ENCODE measurements around the gene IP6K1.
A peak's percentile ranks its signal among the peaks of the same experiment; 100 is the strongest.
"Not testable (repeated sequence)": the region's sequence is repeated elsewhere in the genome, so short reads cannot be mapped to it uniquely, and the experiment has no call there.

The IP6K1 gene

GRCh38 chr3:49691481-49691880 lies 94.9 kb downstream of the IP6K1 start:
- DNase-seq; H3K79me2 ChIP-seq (ENCODE audit: control insufficient read depth, insufficient read depth, low read length); H3K18ac ChIP-seq (ENCODE audit: low read length); H3K4me2 ChIP-seq (ENCODE audit: low read length); H2AK5ac ChIP-seq (ENCODE audit: low read length); H3K79me1 ChIP-seq (ENCODE audit: low read length); H3K27ac ChIP-seq (ENCODE audit: low read depth, low read length); H2BK5ac ChIP-seq (ENCODE audit: low read length); H3K4ac ChIP-seq (ENCODE audit: low read depth, low read length); H3K4me3 ChIP-seq (ENCODE audit: low read length); H4K8ac ChIP-seq (ENCODE audit: low read depth, low read length); H2BK15ac ChIP-seq (replicated peaks; ENCODE audit: low read depth); H3K56ac ChIP-seq (ENCODE audit: low read length); H4K5ac ChIP-seq (ENCODE audit: low read length); H3K9ac ChIP-seq (ENCODE audit: low read length); H3K4me1 ChIP-seq (ENCODE audit: control insufficient read depth, low read depth, low read length); H3K27me3 ChIP-seq (ENCODE audit: insufficient read depth, low read length, poor library complexity); H2BK120ac ChIP-seq (ENCODE audit: low read depth, low read length); H3K36me3 ChIP-seq (ENCODE audit: control insufficient read depth, insufficient read depth, low read length); H3K23ac ChIP-seq (ENCODE audit: low read length): not testable (repeated sequence)
- WGBS (ENCODE audit: extremely low coverage, insufficient coverage, low lambda C conversion rate), result no CpG with 5 or more reads among the region's 3 CpGs

- H3K27ac ChIP-seq (ENCODE audit: low read depth, low read length); H4K5ac ChIP-seq (ENCODE audit: low read length); H4K8ac ChIP-seq (ENCODE audit: low read depth, low read length); H3K4me1 ChIP-seq (ENCODE audit: control insufficient read depth, low read depth, low read length); H3K4me3 ChIP-seq (ENCODE audit: low read length); H3K4ac ChIP-seq (ENCODE audit: low read depth, low read length); H3K4me2 ChIP-seq (ENCODE audit: low read length); H3K9ac ChIP-seq (ENCODE audit: low read length); H3K18ac ChIP-seq (ENCODE audit: low read length); H3K23ac ChIP-seq (ENCODE audit: low read length); H3K79me2 ChIP-seq (ENCODE audit: control insufficient read depth, insufficient read depth, low read length); H3K56ac ChIP-seq (ENCODE audit: low read length); H3K27me3 ChIP-seq (ENCODE audit: insufficient read depth, low read length, poor library complexity); H2AK5ac ChIP-seq (ENCODE audit: low read length); H2BK120ac ChIP-seq (ENCODE audit: low read depth, low read length); H3K79me1 ChIP-seq (ENCODE audit: low read length); H2BK5ac ChIP-seq (ENCODE audit: low read length); H3K36me3 ChIP-seq (ENCODE audit: control insufficient read depth, insufficient read depth, low read length); DNase-seq; H2BK15ac ChIP-seq (replicated peaks; ENCODE audit: low read depth): not testable (repeated sequence)
- WGBS (ENCODE audit: extremely low coverage, insufficient coverage, low lambda C conversion rate), result no CpG with 5 or more reads among the region's 3 CpGs
Measured at GRCh38 chr3:49690856-49691255, 95.5 kb downstream of the IP6K1 start.

GRCh38 chr3:49689908-49690624 lies 96.3 kb downstream of the IP6K1 start:
- H3K36me3 ChIP-seq (ENCODE audit: control insufficient read depth, insufficient read depth, low read length); H3K4me1 ChIP-seq (ENCODE audit: control insufficient read depth, low read depth, low read length); H2BK15ac ChIP-seq (replicated peaks; ENCODE audit: low read depth); H3K23ac ChIP-seq (ENCODE audit: low read length); H3K18ac ChIP-seq (ENCODE audit: low read length); H2BK5ac ChIP-seq (ENCODE audit: low read length); H2BK120ac ChIP-seq (ENCODE audit: low read depth, low read length); H4K5ac ChIP-seq (ENCODE audit: low read length); H4K8ac ChIP-seq (ENCODE audit: low read depth, low read length); H2AK5ac ChIP-seq (ENCODE audit: low read length); H3K27ac ChIP-seq (ENCODE audit: low read depth, low read length); DNase-seq; H3K79me1 ChIP-seq (ENCODE audit: low read length); H3K79me2 ChIP-seq (ENCODE audit: control insufficient read depth, insufficient read depth, low read length); H3K27me3 ChIP-seq (ENCODE audit: insufficient read depth, low read length, poor library complexity): not testable (repeated sequence)
- Histone ChIP-seq H3K4me3 (ENCODE audit: low read length) (peak overlapping the region; percentile 75), H3K9ac (ENCODE audit: low read length) (peak overlapping the region; percentile 91), H3K4ac (ENCODE audit: low read depth, low read length) (peak overlapping the region; percentile 17), H3K4me2 (ENCODE audit: low read length) (peak overlapping the region; percentile 27), H3K56ac (ENCODE audit: low read length) (peak overlapping the region; percentile 98)
- WGBS (ENCODE audit: extremely low coverage, insufficient coverage, low lambda C conversion rate), result no CpG with 5 or more reads among the region's 16 CpGs

- Histone ChIP-seq H3K79me1 (ENCODE audit: low read length) (no peaks in the 10 kb centered on the region), H3K9ac (ENCODE audit: low read length) (peak within 1 kb of the TSS; percentile 91), H2AK5ac (ENCODE audit: low read length) (no peak within 1 kb of the TSS), H3K27ac (ENCODE audit: low read depth, low read length) (no peak within 1 kb of the TSS), H3K27me3 (ENCODE audit: insufficient read depth, low read length, poor library complexity) (no peaks in the 10 kb centered on the region), H4K5ac (ENCODE audit: low read length) (no peak within 1 kb of the TSS), H2BK5ac (ENCODE audit: low read length) (no peak within 1 kb of the TSS), H3K18ac (ENCODE audit: low read length) (no peak within 1 kb of the TSS), H3K4me3 (ENCODE audit: low read length) (peak within 1 kb of the TSS; percentile 75), H3K23ac (ENCODE audit: low read length) (no peak within 1 kb of the TSS), H3K4ac (ENCODE audit: low read depth, low read length) (peak within 1 kb of the TSS; percentile 17), H4K8ac (ENCODE audit: low read depth, low read length) (no peak within 1 kb of the TSS), H3K4me1 (ENCODE audit: control insufficient read depth, low read depth, low read length) (no peaks in the 10 kb centered on the region), H3K56ac (ENCODE audit: low read length) (peak within 1 kb of the TSS; percentile 98), H2BK120ac (ENCODE audit: low read depth, low read length) (no peak within 1 kb of the TSS), H3K36me3 (ENCODE audit: control insufficient read depth, insufficient read depth, low read length) (no peaks in the 10 kb centered on the region), H3K79me2 (ENCODE audit: control insufficient read depth, insufficient read depth, low read length) (no peaks in the 10 kb centered on the region), H3K4me2 (ENCODE audit: low read length) (peak within 1 kb of the TSS; percentile 27), H2BK15ac (replicated peaks; ENCODE audit: low read depth) (no peak within 1 kb of the TSS)
- WGBS (ENCODE audit: extremely low coverage, insufficient coverage, low lambda C conversion rate), result no CpG with 5 or more reads among the region's 66 CpGs
- peak; percentile 97 for DNase-seq
Measured at GRCh38 chr3:49689046-49689907, 97.1 kb downstream of the IP6K1 start, which contains the start of the genes MST1 and RNF123. MST1 (minus strand) TSS chr3:49689474; CDS start chr3:49688691, 783 bp downstream. RNF123 (plus strand) TSS chr3:49689557; CDS start chr3:49691166, 1,609 bp downstream.

- not testable (repeated sequence) for H3K18ac ChIP-seq (ENCODE audit: low read length); H4K8ac ChIP-seq (ENCODE audit: low read depth, low read length); H2BK15ac ChIP-seq (replicated peaks; ENCODE audit: low read depth); H3K23ac ChIP-seq (ENCODE audit: low read length); H3K4ac ChIP-seq (ENCODE audit: low read depth, low read length); H3K4me1 ChIP-seq (ENCODE audit: control insufficient read depth, low read depth, low read length); H3K9ac ChIP-seq (ENCODE audit: low read length); H3K79me1 ChIP-seq (ENCODE audit: low read length); H3K27ac ChIP-seq (ENCODE audit: low read depth, low read length); H2BK5ac ChIP-seq (ENCODE audit: low read length); H2BK120ac ChIP-seq (ENCODE audit: low read depth, low read length); H3K36me3 ChIP-seq (ENCODE audit: control insufficient read depth, insufficient read depth, low read length); H2AK5ac ChIP-seq (ENCODE audit: low read length); H3K27me3 ChIP-seq (ENCODE audit: insufficient read depth, low read length, poor library complexity); H3K79me2 ChIP-seq (ENCODE audit: control insufficient read depth, insufficient read depth, low read length); H3K4me3 ChIP-seq (ENCODE audit: low read length); H4K5ac ChIP-seq (ENCODE audit: low read length); DNase-seq; H3K4me2 ChIP-seq (ENCODE audit: low read length)
- WGBS (ENCODE audit: extremely low coverage, insufficient coverage, low lambda C conversion rate), result no CpG with 5 or more reads among the region's 7 CpGs
- H3K56ac ChIP-seq (ENCODE audit: low read length), result peak overlapping the region; percentile 51
Measured at GRCh38 chr3:49688338-49689045, 97.8 kb downstream of the IP6K1 start.
